HepG2 (cell line): ENCODE data around the gene MFSD11. TPM values are rescaled to one million over a fixed set of nuclear protein-coding genes. Genes with fewer than 3 reads are reported as not detected.

Experiments used
- DR1 ChIP-seq: sonication (generic); formaldehyde crosslinking; IDR thresholded peaks from 2 replicates; pipeline ENCODE4 v1.8.0; 2021; ENCODE audit warnings: mild to moderate bottlenecking, missing genetic modification reagents, inconsistent platforms
- FLYWCH1 ChIP-seq: sonication (generic); formaldehyde crosslinking; IDR thresholded peaks from 2 replicates; pipeline ENCODE4 v1.8.1; 2023; ENCODE audit warnings: mild to moderate bottlenecking, missing genetic modification reagents
- FOXK1 ChIP-seq: sonication (generic); formaldehyde crosslinking; IDR thresholded peaks from 2 replicates; pipeline ENCODE4 v1.4.0; 2020; ENCODE audit warnings: low read depth, missing genetic modification reagents, borderline replicate concordance
- HNF4G ChIP-seq, 2 experiments: sonication (generic) in 1 of 2; formaldehyde crosslinking in 1 of 2; IDR thresholded peaks; 2 replicates each; pipeline versions ENCODE4 v1.4.0 to v1.6.1; 2011 to 2020; ENCODE audit warnings: borderline replicate concordance in 2 of 2, low read depth in 2 of 2, mild to moderate bottlenecking in 2 of 2, low read length in 1 of 2, missing genetic modification reagents in 1 of 2, moderate library complexity in 1 of 2
- KDM5B ChIP-seq: sonication (generic); formaldehyde crosslinking; IDR thresholded peaks from 2 replicates; pipeline ENCODE4 v1.4.0; 2020; ENCODE audit warnings: missing genetic modification reagents, mild to moderate bottlenecking, borderline replicate concordance
- PAWR ChIP-seq: sonication (generic); formaldehyde crosslinking; IDR thresholded peaks from 2 replicates; pipeline ENCODE4 v1.4.0; 2020; ENCODE audit warnings: missing genetic modification reagents, mild to moderate bottlenecking, borderline replicate concordance
- SATB2 ChIP-seq: sonication (generic); formaldehyde crosslinking; IDR thresholded peaks from 2 replicates; pipeline ENCODE4 v1.5.0; 2020; ENCODE audit warnings: missing genetic modification reagents
- SKI ChIP-seq: fragments of 450-650 bp; IDR thresholded peaks from one replicate; pipeline ENCODE4 v1.6.1; 2018; ENCODE audit warnings: mild to moderate bottlenecking; ENCODE audit not compliant: partially characterized antibody
- ZNF30 ChIP-seq: sonication (generic); formaldehyde crosslinking; IDR thresholded peaks from 2 replicates; pipeline ENCODE4 v1.5.0; 2020; ENCODE audit warnings: mild to moderate bottlenecking, missing genetic modification reagents
- ZNF629 ChIP-seq: sonication (generic); formaldehyde crosslinking; conservative IDR thresholded peaks from 2 replicates; pipeline ENCODE4 v1.5.0; 2020; ENCODE audit warnings: missing genetic modification reagents
- ZNF768 ChIP-seq: sonication (generic); formaldehyde crosslinking; IDR thresholded peaks from 2 replicates; pipeline ENCODE4 v1.4.0; 2020; ENCODE audit warnings: missing genetic modification reagents
- polyA plus RNA-seq, 8 experiments: library from polyadenylated mRNA; depleted of rRNA in 3 of 8; stranded (reverse) in 7 of 8; unstranded in 1 of 8; fragments of >200 nt; fragmentation: Illumina TruSeq in 4 of 8; extraction: Trizol in 4 of 8; gene quantifications; 2 replicates each; pipeline versions ENCODE4 v1.2.1 to v1.2.3, GENCODE V29; 2011 to 2016; ENCODE audit warnings: low read depth in 4 of 8, missing spikeins in 1 of 8, mixed read lengths in 1 of 8; ENCODE audit not compliant: insufficient read depth in 1 of 8
- total RNA-seq, 5 experiments: library from RNA; depleted of rRNA; stranded (reverse); fragments of >200 nt; fragmentation: Illumina TruSeq; extraction: Trizol; gene quantifications; 2 replicates each; pipeline ENCODE4 v1.2.3, GENCODE V29; 2016; ENCODE audit warnings: low read depth in 1 of 5
- TF ChIP-seq, protein P1 (sequence below): sonication (generic); formaldehyde crosslinking; IDR thresholded peaks from 2 replicates; pipeline ENCODE4 v1.4.0; 2020; ENCODE audit warnings: mild to moderate bottlenecking, missing genetic modification reagents
- TF ChIP-seq, protein P2 (sequence below): sonication (generic); formaldehyde crosslinking; IDR thresholded peaks from 2 replicates; pipeline ENCODE4 v1.4.0; 2020; ENCODE audit warnings: missing genetic modification reagents
- TF ChIP-seq, protein P3 (sequence below): sonication (generic); formaldehyde crosslinking; IDR thresholded peaks from 2 replicates; pipeline ENCODE4 v1.8.0; 2022; ENCODE audit warnings: missing genetic modification reagents, mild to moderate bottlenecking, inconsistent platforms, borderline replicate concordance
- TF ChIP-seq, protein P4 (sequence below): sonication (generic); IDR thresholded peaks from 2 replicates; pipeline ENCODE4 v1.6.1; 2016; ENCODE audit warnings: low read depth, borderline replicate concordance
- TF ChIP-seq, protein P5 (sequence below): sonication (generic); formaldehyde crosslinking; IDR thresholded peaks from 2 replicates; pipeline ENCODE4 v1.4.0; 2020; ENCODE audit warnings: low read depth, mild to moderate bottlenecking, missing genetic modification reagents

The MFSD11 gene
- total and polyA plus RNA-seq, 2 of the 13 experiments (the other 11 are each of a cell fraction or from before 2014, with no cell fraction given), result 26.1 to 36.3 TPM

DNA sequence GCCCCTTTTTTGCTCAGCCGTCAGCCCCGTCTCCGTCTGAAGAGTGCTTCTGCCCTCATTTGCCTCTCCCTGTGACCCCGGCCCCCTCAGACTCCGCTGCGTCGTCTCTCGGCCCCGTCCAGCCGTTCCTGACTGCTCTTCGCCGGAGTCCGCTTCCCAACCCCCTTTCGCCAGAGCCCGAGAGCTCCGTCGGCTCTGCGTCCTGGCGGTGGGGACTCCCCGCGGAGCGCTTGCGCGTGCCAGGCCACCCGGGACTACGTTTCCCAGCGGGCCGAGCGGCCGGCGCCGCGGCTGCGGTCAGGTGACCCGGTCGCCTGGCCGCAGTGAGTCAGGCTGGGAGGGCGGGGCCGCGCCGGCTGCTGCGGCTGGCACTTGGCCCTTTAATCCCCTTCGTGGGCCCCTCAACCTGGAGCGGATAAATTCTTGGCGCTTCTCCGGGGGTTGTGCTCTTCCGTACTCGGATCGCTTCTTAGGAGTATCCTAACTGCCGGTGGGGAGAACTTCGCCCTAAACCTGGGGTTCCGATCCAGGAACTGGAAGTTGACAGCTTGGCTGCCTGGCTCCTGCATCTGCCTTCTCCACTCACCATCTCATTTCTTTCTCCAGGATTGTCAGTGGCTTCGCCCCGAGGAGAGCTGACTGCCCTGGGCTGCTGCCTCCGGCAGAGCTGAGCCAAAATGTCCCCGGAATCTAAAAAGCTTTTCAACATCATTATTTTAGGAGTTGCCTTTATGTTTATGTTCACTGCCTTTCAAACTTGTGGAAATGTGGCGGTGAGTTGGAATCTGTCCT lies at the start of gene MFSD11 (continued):
- TF ChIP-seq ZNF629 (CRISPR knock-in tag) (no peak), DR1 (CRISPR knock-in tag) (no peak), ZNF768 (peak; percentile 63), HNF4G (IDR thresholded peaks at IDR 0.05; ENCODE audit: borderline replicate concordance, low read depth, low read length) (no peak), HNF4G (CRISPR knock-in tag; IDR thresholded peaks at IDR 0.05; ENCODE audit: borderline replicate concordance, low read depth) (peak; percentile 65; the same call in 1 of the 2 replicates), FLYWCH1 (CRISPR knock-in tag) (0 out of 2 replicates have a peak, but pooled peaks have one; percentile 77), SKI (peak; percentile 87), ZNF30 (CRISPR knock-in tag) (no peak), PAWR (peak; percentile 98; the same call in 1 of the 2 replicates), KDM5B (CRISPR knock-in tag) (peak; percentile 54; the same call in 1 of the 2 replicates), FOXK1 (CRISPR knock-in tag) (peak; percentile 10; the same call in 1 of the 2 replicates), SATB2 (CRISPR knock-in tag) (no peak; the same call in 1 of the 2 replicates)
- TF ChIP-seq, protein P1, sequence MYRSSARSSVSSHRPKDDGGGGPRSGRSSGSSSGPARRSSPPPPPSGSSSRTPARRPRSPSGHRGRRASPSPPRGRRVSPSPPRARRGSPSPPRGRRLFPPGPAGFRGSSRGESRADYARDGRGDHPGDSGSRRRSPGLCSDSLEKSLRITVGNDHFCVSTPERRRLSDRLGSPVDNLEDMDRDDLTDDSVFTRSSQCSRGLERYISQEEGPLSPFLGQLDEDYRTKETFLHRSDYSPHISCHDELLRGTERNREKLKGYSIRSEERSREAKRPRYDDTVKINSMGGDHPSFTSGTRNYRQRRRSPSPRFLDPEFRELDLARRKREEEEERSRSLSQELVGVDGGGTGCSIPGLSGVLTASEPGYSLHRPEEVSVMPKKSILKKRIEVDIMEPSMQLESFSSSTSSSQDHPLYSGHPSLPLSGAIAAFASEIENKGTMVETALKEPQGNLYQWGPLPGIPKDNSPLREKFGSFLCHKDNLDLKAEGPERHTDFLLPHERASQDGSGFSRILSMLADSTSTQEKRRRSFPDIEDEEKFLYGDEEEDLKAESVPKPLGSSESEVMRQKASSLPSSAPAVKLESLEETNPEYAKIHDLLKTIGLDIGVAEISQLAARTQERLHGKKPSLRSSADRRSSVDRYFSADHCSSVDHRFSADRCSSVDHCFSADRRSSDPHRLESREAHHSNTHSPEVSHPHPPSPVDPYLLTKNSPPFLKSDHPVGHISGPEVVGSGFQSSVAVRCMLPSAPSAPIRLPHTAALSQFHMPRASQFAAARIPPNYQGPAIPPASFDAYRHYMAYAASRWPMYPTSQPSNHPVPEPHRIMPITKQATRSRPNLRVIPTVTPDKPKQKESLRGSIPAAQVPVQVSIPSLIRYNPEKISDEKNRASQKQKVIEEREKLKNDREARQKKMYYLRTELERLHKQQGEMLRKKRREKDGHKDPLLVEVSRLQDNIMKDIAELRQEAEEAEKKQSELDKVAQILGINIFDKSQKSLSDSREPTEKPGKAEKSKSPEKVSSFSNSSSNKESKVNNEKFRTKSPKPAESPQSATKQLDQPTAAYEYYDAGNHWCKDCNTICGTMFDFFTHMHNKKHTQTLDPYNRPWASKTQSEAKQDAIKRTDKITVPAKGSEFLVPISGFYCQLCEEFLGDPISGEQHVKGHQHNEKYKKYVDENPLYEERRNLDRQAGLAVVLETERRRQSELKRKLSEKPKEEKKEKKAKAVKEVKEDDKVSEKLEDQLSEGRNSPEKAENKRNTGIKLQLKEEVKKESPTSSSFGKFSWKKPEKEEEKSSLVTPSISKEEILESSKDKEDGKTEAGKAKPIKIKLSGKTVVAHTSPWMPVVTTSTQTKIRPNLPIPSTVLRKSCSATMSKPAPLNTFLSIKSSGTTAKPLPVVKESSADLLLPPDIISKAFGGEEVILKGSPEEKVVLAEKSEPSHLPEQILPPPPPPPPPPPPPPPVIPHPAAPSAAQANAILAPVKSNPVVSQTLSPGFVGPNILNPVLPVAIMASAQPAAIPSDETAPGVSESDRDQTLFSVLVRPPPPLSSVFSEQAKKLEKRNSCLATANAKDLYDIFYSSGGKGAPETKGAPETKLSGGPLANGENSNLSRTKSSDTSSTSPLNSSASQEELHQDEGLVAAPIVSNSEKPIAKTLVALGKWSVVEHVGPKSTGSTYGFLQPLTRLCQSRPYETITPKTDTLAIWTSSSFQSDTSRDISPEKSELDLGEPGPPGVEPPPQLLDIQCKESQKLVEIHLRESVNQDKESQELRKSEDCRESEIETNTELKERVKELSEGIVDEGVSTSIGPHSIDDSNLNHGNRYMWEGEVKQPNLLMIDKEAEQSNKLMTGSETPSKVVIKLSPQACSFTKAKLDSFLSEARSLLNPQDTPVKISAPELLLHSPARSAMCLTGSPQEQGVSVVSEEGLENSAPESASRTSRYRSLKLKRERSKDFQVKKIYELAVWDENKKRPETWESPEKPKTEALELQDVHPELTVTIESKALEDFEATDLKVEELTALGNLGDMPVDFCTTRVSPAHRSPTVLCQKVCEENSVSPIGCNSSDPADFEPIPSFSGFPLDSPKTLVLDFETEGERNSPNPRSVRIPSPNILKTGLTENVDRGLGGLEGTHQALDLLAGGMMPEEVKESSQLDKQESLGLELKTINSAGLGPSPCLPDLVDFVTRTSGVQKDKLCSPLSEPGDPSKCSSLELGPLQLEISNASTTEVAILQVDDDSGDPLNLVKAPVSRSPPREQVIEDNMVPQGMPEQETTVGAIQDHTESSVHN, result peak; percentile 49; the same call in 1 of the 2 replicates
- TF ChIP-seq, protein P2, sequence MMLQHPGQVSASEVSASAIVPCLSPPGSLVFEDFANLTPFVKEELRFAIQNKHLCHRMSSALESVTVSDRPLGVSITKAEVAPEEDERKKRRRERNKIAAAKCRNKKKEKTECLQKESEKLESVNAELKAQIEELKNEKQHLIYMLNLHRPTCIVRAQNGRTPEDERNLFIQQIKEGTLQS (CRISPR knock-in tag), result peak; percentile 82
- TF ChIP-seq, protein P3, sequence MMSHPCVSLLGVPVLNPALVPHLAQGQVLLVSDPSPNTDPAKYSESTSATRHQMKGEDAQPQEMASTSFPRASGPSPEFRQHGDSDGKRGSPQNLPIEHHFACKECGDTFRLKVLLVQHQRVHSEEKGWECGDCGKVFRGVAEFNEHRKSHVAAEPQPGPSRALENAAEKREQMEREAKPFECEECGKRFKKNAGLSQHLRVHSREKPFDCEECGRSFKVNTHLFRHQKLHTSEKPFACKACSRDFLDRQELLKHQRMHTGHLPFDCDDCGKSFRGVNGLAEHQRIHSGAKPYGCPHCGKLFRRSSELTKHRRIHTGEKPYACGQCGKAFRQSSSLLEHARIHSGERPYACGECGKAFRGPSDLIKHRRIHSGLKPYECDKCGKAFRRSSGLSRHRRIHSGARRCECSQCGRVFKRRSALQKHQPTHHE (CRISPR knock-in tag), result 0 out of 2 replicates have a peak, but pooled peaks have one; percentile 0
- TF ChIP-seq, protein P4, sequence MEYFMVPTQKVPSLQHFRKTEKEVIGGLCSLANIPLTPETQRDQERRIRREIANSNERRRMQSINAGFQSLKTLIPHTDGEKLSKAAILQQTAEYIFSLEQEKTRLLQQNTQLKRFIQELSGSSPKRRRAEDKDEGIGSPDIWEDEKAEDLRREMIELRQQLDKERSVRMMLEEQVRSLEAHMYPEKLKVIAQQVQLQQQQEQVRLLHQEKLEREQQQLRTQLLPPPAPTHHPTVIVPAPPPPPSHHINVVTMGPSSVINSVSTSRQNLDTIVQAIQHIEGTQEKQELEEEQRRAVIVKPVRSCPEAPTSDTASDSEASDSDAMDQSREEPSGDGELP, result peak; percentile 81; the same call in 1 of the 2 replicates
- TF ChIP-seq, protein P5, sequence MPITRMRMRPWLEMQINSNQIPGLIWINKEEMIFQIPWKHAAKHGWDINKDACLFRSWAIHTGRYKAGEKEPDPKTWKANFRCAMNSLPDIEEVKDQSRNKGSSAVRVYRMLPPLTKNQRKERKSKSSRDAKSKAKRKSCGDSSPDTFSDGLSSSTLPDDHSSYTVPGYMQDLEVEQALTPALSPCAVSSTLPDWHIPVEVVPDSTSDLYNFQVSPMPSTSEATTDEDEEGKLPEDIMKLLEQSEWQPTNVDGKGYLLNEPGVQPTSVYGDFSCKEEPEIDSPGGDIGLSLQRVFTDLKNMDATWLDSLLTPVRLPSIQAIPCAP (CRISPR knock-in tag), result no peak
